GM23338 (cell line): ENCODE results near the gene PHACTR2.
A peak's percentile ranks its signal among the peaks of the same experiment; 100 is the strongest.

ENCODE experiments used
- CREB1 ChIP-seq: fragments of 250-450 bp; sonication (Bioruptor Pico); IDR thresholded peaks from 2 replicates; pipeline ENCODE4 v1.5.0; 2020; ENCODE audit warnings: low read depth, mild to moderate bottlenecking, moderate library complexity
- ETS1 ChIP-seq: IDR thresholded peaks from 2 replicates; pipeline ENCODE4 v1.6.1; 2016; ENCODE audit warnings: antibody characterized with exemption
- EZH2 ChIP-seq: fragments of 200-600 bp; sonication (generic); IDR thresholded peaks from one replicate; pipeline ENCODE4 v1.8.0; 2017; ENCODE audit warnings: antibody characterized with exemption, mild to moderate bottlenecking, low read depth; ENCODE audit not compliant: unreplicated experiment
- EZH2phosphoT487 ChIP-seq: fragments of 200-600 bp; sonication (generic); IDR thresholded peaks from one replicate; pipeline ENCODE4 v1.8.1; 2018; ENCODE audit warnings: antibody characterized with exemption; ENCODE audit not compliant: unreplicated experiment
- JUNB ChIP-seq: IDR thresholded peaks from one replicate; pipeline ENCODE4 v1.6.1; 2016; ENCODE audit warnings: antibody characterized with exemption; ENCODE audit not compliant: unreplicated experiment
- NANOG ChIP-seq: IDR thresholded peaks from 2 replicates; pipeline ENCODE4 v1.6.1; 2016; ENCODE audit warnings: antibody characterized with exemption, borderline replicate concordance
- POLR2AphosphoS5 ChIP-seq: IDR thresholded peaks from 2 replicates; pipeline ENCODE4 v1.6.1; 2016; ENCODE audit warnings: antibody characterized with exemption, low read depth
- REST ChIP-seq: IDR thresholded peaks from one replicate; pipeline ENCODE4 v1.6.1; 2018; ENCODE audit warnings: antibody characterized with exemption; ENCODE audit not compliant: unreplicated experiment
- STAT1 ChIP-seq: IDR thresholded peaks from one replicate; pipeline ENCODE4 v1.6.1; 2016; ENCODE audit warnings: antibody characterized with exemption; ENCODE audit not compliant: unreplicated experiment
- ZNF114 ChIP-seq: fragments of 250-450 bp; sonication (Bioruptor Pico); IDR thresholded peaks from 2 replicates; pipeline ENCODE4 v1.5.0; 2020; ENCODE audit warnings: mild to moderate bottlenecking, moderate library complexity
- ZNF331 ChIP-seq: fragments of 250-450 bp; sonication (Bioruptor Pico); IDR thresholded peaks from 2 replicates; pipeline ENCODE4 v1.5.0; 2020; ENCODE audit warnings: low read depth, mild to moderate bottlenecking, moderate library complexity
- TF ChIP-seq, protein P1 (sequence below), 2 experiments: fragments of 200-600 bp in 1 of 2; sonication (generic) in 1 of 2; conservative IDR thresholded peaks; 2 replicates each; pipeline versions ENCODE4 v1.5.1 to v1.6.1; 2016 to 2017; ENCODE audit warnings: antibody characterized with exemption in 2 of 2, low read depth in 2 of 2, mild to moderate bottlenecking in 2 of 2, moderate library complexity in 1 of 2
- TF ChIP-seq, protein P2 (sequence below): fragments of 250-450 bp; sonication (Bioruptor Pico); IDR thresholded peaks from 2 replicates; pipeline ENCODE4 v1.5.0; 2020; ENCODE audit warnings: mild to moderate bottlenecking, moderate library complexity

GRCh38 chr6:143647732-143648131 lies 30.0 kb upstream of the PHACTR2 start:
- TF ChIP-seq, protein P1, sequence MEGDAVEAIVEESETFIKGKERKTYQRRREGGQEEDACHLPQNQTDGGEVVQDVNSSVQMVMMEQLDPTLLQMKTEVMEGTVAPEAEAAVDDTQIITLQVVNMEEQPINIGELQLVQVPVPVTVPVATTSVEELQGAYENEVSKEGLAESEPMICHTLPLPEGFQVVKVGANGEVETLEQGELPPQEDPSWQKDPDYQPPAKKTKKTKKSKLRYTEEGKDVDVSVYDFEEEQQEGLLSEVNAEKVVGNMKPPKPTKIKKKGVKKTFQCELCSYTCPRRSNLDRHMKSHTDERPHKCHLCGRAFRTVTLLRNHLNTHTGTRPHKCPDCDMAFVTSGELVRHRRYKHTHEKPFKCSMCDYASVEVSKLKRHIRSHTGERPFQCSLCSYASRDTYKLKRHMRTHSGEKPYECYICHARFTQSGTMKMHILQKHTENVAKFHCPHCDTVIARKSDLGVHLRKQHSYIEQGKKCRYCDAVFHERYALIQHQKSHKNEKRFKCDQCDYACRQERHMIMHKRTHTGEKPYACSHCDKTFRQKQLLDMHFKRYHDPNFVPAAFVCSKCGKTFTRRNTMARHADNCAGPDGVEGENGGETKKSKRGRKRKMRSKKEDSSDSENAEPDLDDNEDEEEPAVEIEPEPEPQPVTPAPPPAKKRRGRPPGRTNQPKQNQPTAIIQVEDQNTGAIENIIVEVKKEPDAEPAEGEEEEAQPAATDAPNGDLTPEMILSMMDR (conservative IDR thresholded peaks at IDR 0.05; ENCODE audit: low read depth in 2 of 2), result peak in 1 of 2 experiments; percentile 66; a peak in 2 of 4 replicates
- no peak for TF ChIP-seq EZH2phosphoT487
- TF ChIP-seq POLR2AphosphoS5, result no peak
- no peak for TF ChIP-seq EZH2
- no peak for TF ChIP-seq CREB1 (CRISPR knock-in tag)
- TF ChIP-seq JUNB, result no peak
- TF ChIP-seq REST, result no peak
- TF ChIP-seq ETS1, result no peak
- no peak for TF ChIP-seq ZNF331 (CRISPR knock-in tag)
- no peak for TF ChIP-seq STAT1
- no peak for TF ChIP-seq ZNF114 (CRISPR knock-in tag)
- TF ChIP-seq NANOG, result no peak
- TF ChIP-seq, protein P2, sequence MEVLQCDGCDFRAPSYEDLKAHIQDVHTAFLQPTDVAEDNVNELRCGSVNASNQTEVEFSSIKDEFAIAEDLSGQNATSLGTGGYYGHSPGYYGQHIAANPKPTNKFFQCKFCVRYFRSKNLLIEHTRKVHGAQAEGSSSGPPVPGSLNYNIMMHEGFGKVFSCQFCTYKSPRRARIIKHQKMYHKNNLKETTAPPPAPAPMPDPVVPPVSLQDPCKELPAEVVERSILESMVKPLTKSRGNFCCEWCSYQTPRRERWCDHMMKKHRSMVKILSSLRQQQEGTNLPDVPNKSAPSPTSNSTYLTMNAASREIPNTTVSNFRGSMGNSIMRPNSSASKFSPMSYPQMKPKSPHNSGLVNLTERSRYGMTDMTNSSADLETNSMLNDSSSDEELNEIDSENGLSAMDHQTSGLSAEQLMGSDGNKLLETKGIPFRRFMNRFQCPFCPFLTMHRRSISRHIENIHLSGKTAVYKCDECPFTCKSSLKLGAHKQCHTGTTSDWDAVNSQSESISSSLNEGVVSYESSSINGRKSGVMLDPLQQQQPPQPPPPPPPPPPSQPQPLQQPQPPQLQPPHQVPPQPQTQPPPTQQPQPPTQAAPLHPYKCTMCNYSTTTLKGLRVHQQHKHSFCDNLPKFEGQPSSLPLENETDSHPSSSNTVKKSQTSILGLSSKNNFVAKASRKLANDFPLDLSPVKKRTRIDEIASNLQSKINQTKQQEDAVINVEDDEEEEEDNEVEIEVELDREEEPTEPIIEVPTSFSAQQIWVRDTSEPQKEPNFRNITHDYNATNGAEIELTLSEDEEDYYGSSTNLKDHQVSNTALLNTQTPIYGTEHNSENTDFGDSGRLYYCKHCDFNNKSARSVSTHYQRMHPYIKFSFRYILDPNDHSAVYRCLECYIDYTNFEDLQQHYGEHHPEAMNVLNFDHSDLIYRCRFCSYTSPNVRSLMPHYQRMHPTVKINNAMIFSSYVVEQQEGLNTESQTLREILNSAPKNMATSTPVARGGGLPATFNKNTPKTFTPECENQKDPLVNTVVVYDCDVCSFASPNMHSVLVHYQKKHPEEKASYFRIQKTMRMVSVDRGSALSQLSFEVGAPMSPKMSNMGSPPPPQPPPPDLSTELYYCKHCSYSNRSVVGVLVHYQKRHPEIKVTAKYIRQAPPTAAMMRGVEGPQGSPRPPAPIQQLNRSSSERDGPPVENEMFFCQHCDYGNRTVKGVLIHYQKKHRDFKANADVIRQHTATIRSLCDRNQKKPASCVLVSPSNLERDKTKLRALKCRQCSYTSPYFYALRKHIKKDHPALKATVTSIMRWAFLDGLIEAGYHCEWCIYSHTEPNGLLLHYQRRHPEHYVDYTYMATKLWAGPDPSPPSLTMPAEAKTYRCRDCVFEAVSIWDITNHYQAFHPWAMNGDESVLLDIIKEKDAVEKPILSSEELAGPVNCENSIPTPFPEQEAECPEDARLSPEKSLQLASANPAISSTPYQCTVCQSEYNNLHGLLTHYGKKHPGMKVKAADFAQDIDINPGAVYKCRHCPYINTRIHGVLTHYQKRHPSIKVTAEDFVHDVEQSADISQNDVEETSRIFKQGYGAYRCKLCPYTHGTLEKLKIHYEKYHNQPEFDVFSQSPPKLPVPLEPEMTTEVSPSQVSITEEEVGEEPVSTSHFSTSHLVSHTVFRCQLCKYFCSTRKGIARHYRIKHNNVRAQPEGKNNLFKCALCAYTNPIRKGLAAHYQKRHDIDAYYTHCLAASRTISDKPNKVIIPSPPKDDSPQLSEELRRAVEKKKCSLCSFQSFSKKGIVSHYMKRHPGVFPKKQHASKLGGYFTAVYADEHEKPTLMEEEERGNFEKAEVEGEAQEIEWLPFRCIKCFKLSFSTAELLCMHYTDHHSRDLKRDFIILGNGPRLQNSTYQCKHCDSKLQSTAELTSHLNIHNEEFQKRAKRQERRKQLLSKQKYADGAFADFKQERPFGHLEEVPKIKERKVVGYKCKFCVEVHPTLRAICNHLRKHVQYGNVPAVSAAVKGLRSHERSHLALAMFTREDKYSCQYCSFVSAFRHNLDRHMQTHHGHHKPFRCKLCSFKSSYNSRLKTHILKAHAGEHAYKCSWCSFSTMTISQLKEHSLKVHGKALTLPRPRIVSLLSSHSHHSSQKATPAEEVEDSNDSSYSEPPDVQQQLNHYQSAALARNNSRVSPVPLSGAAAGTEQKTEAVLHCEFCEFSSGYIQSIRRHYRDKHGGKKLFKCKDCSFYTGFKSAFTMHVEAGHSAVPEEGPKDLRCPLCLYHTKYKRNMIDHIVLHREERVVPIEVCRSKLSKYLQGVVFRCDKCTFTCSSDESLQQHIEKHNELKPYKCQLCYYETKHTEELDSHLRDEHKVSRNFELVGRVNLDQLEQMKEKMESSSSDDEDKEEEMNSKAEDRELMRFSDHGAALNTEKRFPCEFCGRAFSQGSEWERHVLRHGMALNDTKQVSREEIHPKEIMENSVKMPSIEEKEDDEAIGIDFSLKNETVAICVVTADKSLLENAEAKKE, result no peak
